IMR-90 (cell line): ENCODE measurements around the gene TMPRSS13. TPM values are rescaled to one million over a fixed set of nuclear protein-coding genes. Genes with fewer than 3 reads are reported as not detected.

ENCODE experiments used
- ATAC-seq: fragments of 200-7000 bp; cut with Tn5 transposase; 2 replicates; pipeline ENCODE4 v1.9.1; 2020; ENCODE audit warnings: low read depth, mild to moderate bottlenecking, moderate library complexity
- BruUV-seq: library from RNA; stranded (reverse); fragments of 400-500 nt; replicated peaks from 2 replicates; lab custom pipeline; 2021; lab: Mats Ljungman, UMichigan
- CTCF ChIA-PET: fragments of 300-600 bp; formaldehyde crosslinking; extraction: SDS; loops from one replicate; lab custom pipeline; 2021; ENCODE audit warnings: antibody characterized with exemption; lab: Yijun Ruan, JAX
- POLR2A ChIA-PET: fragments of 300-600 bp; sonication (Branson Sonifier 250); formaldehyde crosslinking; loops from one replicate; lab custom pipeline; 2022; ENCODE audit warnings: antibody characterized with exemption; ENCODE audit not compliant: unreplicated experiment; lab: Charles Lee
- DNase-seq: peaks from one replicate; pipeline ENCODE4 v3.0.0; 2013
- H2AFZ ChIP-seq: replicated peaks from 2 replicates; pipeline ENCODE3; 2013; ENCODE audit warnings: low read length, mild to moderate bottlenecking; ENCODE audit not compliant: poor library complexity
- H2AK5ac ChIP-seq: 2 replicates; pipeline ENCODE4 v1.6.1; 2013; ENCODE audit warnings: low read depth, low read length, inconsistent platforms
- H2AK9ac ChIP-seq: replicated peaks from 2 replicates; pipeline ENCODE3; 2013; ENCODE audit warnings: mild to moderate bottlenecking, low read depth, low read length, moderate library complexity; ENCODE audit not compliant: poor library complexity
- H2BK120ac ChIP-seq: 2 replicates; pipeline ENCODE4 v1.6.1; 2013; ENCODE audit warnings: low read depth, low read length, inconsistent platforms
- H2BK15ac ChIP-seq: 3 replicates; pipeline ENCODE4 v1.6.1; 2013; ENCODE audit warnings: low read depth, low read length, inconsistent platforms
- H2BK20ac ChIP-seq: 2 replicates; pipeline ENCODE4 v1.6.1; 2013; ENCODE audit warnings: low read depth, mild to moderate bottlenecking, inconsistent platforms, low read length, moderate library complexity
- H2BK5ac ChIP-seq: 2 replicates; pipeline ENCODE4 v1.6.1; 2013; ENCODE audit warnings: mild to moderate bottlenecking, low read depth, low read length, inconsistent platforms; ENCODE audit not compliant: poor library complexity, severe bottlenecking
- H3K14ac ChIP-seq: replicated peaks from 2 replicates; pipeline ENCODE4 v1.6.1; 2013; ENCODE audit warnings: low read depth, low read length, inconsistent platforms
- H3K18ac ChIP-seq: 2 replicates; pipeline ENCODE4 v1.6.1; 2013; ENCODE audit warnings: low read depth, low read length, control low read depth
- H3K23ac ChIP-seq: 2 replicates; pipeline ENCODE4 v1.6.1; 2013; ENCODE audit warnings: low read depth, low read length, inconsistent platforms
- H3K27ac ChIP-seq: 2 replicates; pipeline ENCODE4 v1.5.1; 2013; ENCODE audit warnings: mild to moderate bottlenecking, control low read depth, low read length; ENCODE audit not compliant: insufficient read depth
- H3K27me3 ChIP-seq: 2 replicates; pipeline ENCODE4 v1.6.1; 2013; ENCODE audit warnings: low read length; ENCODE audit not compliant: control insufficient read depth, insufficient read depth
- H3K36me3 ChIP-seq: 2 replicates; pipeline ENCODE4 v1.6.1; 2013; ENCODE audit warnings: low read length, mixed read lengths; ENCODE audit not compliant: control insufficient read depth, insufficient read depth
- H3K4ac ChIP-seq: 2 replicates; pipeline ENCODE4 v1.6.1; 2013; ENCODE audit warnings: low read depth, low read length, inconsistent platforms
- H3K4me1 ChIP-seq: 2 replicates; pipeline ENCODE4 v1.6.1; 2013; ENCODE audit warnings: low read length, mixed read lengths; ENCODE audit not compliant: control insufficient read depth, insufficient read depth
- H3K4me2 ChIP-seq: 2 replicates; pipeline ENCODE4 v1.6.1; 2013; ENCODE audit warnings: low read depth, mild to moderate bottlenecking, control low read depth, low read length, moderate library complexity
- H3K4me3 ChIP-seq: 2 replicates; pipeline ENCODE4 v1.5.1; 2013; ENCODE audit warnings: low read depth, mild to moderate bottlenecking, control low read depth, low read length, moderate library complexity; ENCODE audit not compliant: insufficient read depth
- H3K56ac ChIP-seq: 2 replicates; pipeline ENCODE4 v1.6.1; 2013; ENCODE audit warnings: low read length, inconsistent platforms; ENCODE audit not compliant: insufficient read depth; ENCODE audit errors: extremely low read depth
- H3K79me1 ChIP-seq, 2 experiments: 2 replicates each; pipeline ENCODE4 v1.6.1; 2013; ENCODE audit warnings: low read length in 2 of 2, inconsistent platforms in 1 of 2, low read depth in 1 of 2
- H3K9ac ChIP-seq: 2 replicates; pipeline ENCODE4 v1.6.1; 2013; ENCODE audit warnings: low read depth, low read length, control low read depth
- H3K9me1 ChIP-seq: 2 replicates; pipeline ENCODE4 v1.6.1; 2013; ENCODE audit warnings: low read length, inconsistent platforms; ENCODE audit not compliant: insufficient read depth
- H3K9me3 ChIP-seq: 2 replicates; pipeline ENCODE4 v1.6.1; 2013; ENCODE audit warnings: low read length; ENCODE audit not compliant: control insufficient read depth, insufficient read depth
- H4K20me1 ChIP-seq: 2 replicates; pipeline ENCODE4 v1.6.1; 2013; ENCODE audit warnings: low read length, inconsistent platforms; ENCODE audit not compliant: insufficient read depth
- H4K5ac ChIP-seq: 2 replicates; pipeline ENCODE4 v1.6.1; 2013; ENCODE audit warnings: mild to moderate bottlenecking, low read depth, low read length, control low read depth
- H4K8ac ChIP-seq, 2 experiments: 2 replicates each; pipeline ENCODE4 v1.6.1; 2013; ENCODE audit warnings: low read depth in 2 of 2, low read length in 2 of 2, control low read depth in 1 of 2, inconsistent platforms in 1 of 2
- H4K91ac ChIP-seq: 2 replicates; pipeline ENCODE4 v1.6.1; 2013; ENCODE audit warnings: low read depth, low read length, inconsistent platforms; ENCODE audit not compliant: insufficient read depth
- BHLHE40 ChIP-seq: fragments of 150-350 bp; IDR thresholded peaks from 2 replicates; pipeline ENCODE4 v1.6.1; 2016; ENCODE audit warnings: mild to moderate bottlenecking, low read depth, low read length
- CHD1 ChIP-seq: IDR thresholded peaks from 2 replicates; pipeline ENCODE4 v1.6.1; 2012; ENCODE audit warnings: low read depth, low read length, improper control_type of control experiment
- FOS ChIP-seq: fragments of 150-350 bp; IDR thresholded peaks from 2 replicates; pipeline ENCODE4 v1.6.1; 2016; ENCODE audit warnings: low read depth, low read length
- MAFK ChIP-seq: IDR thresholded peaks from 2 replicates; pipeline ENCODE4 v1.6.1; 2012; ENCODE audit warnings: low read depth, low read length, improper control_type of control experiment
- MXI1 ChIP-seq: IDR thresholded peaks from 2 replicates; pipeline ENCODE4 v1.6.1; 2012; ENCODE audit warnings: low read depth, mild to moderate bottlenecking, low read length, moderate library complexity, borderline replicate concordance
- NFE2L2 ChIP-seq: fragments of 150-350 bp; IDR thresholded peaks from 2 replicates; pipeline ENCODE4 v1.6.1; 2016; ENCODE audit warnings: low read depth, mild to moderate bottlenecking, low read length
- POLR2A ChIP-seq: IDR thresholded peaks from 2 replicates; pipeline ENCODE4 v1.6.1; 2012; ENCODE audit warnings: mild to moderate bottlenecking, low read depth, low read length
- RAD21 ChIP-seq: IDR thresholded peaks from 2 replicates; pipeline ENCODE4 v1.6.1; 2012; ENCODE audit warnings: low read length, improper control_type of control experiment
- RCOR1 ChIP-seq: IDR thresholded peaks from 2 replicates; pipeline ENCODE4 v1.6.1; 2012; ENCODE audit warnings: mild to moderate bottlenecking, low read length, improper control_type of control experiment; ENCODE audit not compliant: insufficient replicate concordance
- RFX5 ChIP-seq: IDR thresholded peaks from 2 replicates; pipeline ENCODE4 v1.8.0; 2012; ENCODE audit warnings: low read depth, mild to moderate bottlenecking, low read length, moderate library complexity
- WGBS, 2 experiments: methylation state at CpG; one replicate each; pipeline versions ENCODE4 v1.1.5 to v1.1.7; 2013; ENCODE audit warnings: missing lambda C conversion rate in 2 of 2; ENCODE audit not compliant: insufficient read length in 1 of 2; ENCODE audit errors: extremely low coverage in 2 of 2; 5-methylcytosine and 5-hydroxymethylcytosine counted together
- dilution Hi-C: fragments of 300-500 bp; cut with HindIII; formaldehyde crosslinking; loops from one replicate; pipeline ENCODE4 v1.14.3; 2018; ENCODE audit warnings: low sequenced_read_pairs; ENCODE audit not compliant: unreplicated experiment
- in situ Hi-C: fragments of 300-500 bp; cut with MboI; formaldehyde crosslinking; loops from 3 replicates; pipeline ENCODE4 v1.14.3; 2019; ENCODE audit warnings: low sequenced_read_pairs, inconsistent platforms, mixed read lengths
- intact Hi-C: fragments of 100-400 bp; cut with micrococcal nuclease; formaldehyde crosslinking; loops from 2 replicates; pipeline ENCODE4 v1.10.0; 2022
- polyA plus RNA-seq, 3 experiments: library from polyadenylated mRNA; depleted of rRNA; stranded (reverse); fragments of >200 nt; gene quantifications; 2 replicates each; pipeline ENCODE4 v1.2.3, GENCODE V29; 2012; ENCODE audit warnings: low replicate concordance in 1 of 3
- total RNA-seq: library from RNA; depleted of rRNA; stranded (reverse); fragments of >200 nt; gene quantifications from 2 replicates; pipeline ENCODE4 v1.2.3, GENCODE V29; 2012
- TF ChIP-seq, protein P1 (sequence below): fragments of 150-350 bp; IDR thresholded peaks from 2 replicates; pipeline ENCODE4 v1.6.1; 2017; ENCODE audit warnings: mild to moderate bottlenecking, antibody characterized with exemption, low read length, low read depth
- TF ChIP-seq, protein P2 (sequence below): conservative IDR thresholded peaks from 2 replicates; pipeline ENCODE4 v1.5.1; 2012; ENCODE audit warnings: mild to moderate bottlenecking, low read depth, low read length, improper control_type of control experiment
- TF ChIP-seq, protein P3 (sequence below): fragments of 150-350 bp; IDR thresholded peaks from 2 replicates; pipeline ENCODE4 v1.6.1; 2016; ENCODE audit warnings: low read depth, mild to moderate bottlenecking, low read length, moderate library complexity, borderline replicate concordance

TMPRSS13 gene
- total and polyA plus RNA-seq, 2 of the 4 experiments (the other 2 are of a cell fraction) = not detected

DNA sequence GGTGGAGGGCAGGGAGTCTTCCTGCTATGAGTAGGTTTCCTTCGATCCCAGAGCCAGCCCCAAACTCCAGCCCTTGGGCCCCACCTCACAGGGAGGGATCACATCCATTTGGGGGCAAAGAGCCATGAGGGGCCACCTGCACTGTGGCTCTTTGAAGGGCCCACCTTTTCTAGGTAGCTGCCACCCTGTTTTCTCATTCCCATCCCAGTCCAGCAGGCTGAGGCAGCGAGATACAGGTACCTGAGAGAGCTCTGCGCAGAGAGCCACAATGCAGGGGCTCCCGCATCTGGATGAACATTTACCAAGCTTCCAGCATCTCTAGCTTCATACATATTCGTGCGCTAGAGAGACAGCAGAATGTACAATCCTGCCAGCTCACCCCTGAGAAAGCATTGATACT, 69.1 kb downstream of the TMPRSS13 start:
- Histone ChIP-seq H3K4me1 (no peaks in the 10 kb centered on the region), H3K9me1 (no peaks in the 10 kb centered on the region), H4K8ac (no peak overlapping the region), H3K23ac (no peak overlapping the region), H3K9me3 (no peaks in the 10 kb centered on the region), H3K9ac (no peak overlapping the region), H3K27ac (no peak overlapping the region), H2AFZ (no peak overlapping the region), H3K36me3 (no peaks in the 10 kb centered on the region), H3K56ac (no peak overlapping the region), H3K4ac (no peak overlapping the region), H3K4me3 (no peak overlapping the region), H2BK20ac (no peak overlapping the region), H2BK120ac (no peak overlapping the region), H4K20me1 (no peaks in the 10 kb centered on the region), H4K91ac (no peak overlapping the region), H3K4me2 (no peak overlapping the region), H3K79me1 (no peaks in the 10 kb centered on the region), H3K14ac (no peak overlapping the region), H2BK5ac (no peak overlapping the region), H2AK5ac (no peak overlapping the region), H3K18ac (no peak overlapping the region), H2AK9ac (no peak overlapping the region), H4K5ac (no peak overlapping the region), H3K27me3 (peaks cover 8% of the 10 kb centered on the region), H2BK15ac (no peak overlapping the region)
- CTCF ChIA-PET = interaction anchor here (1.2 kb wide), 1 partner anchor 16 kb away, joined by 3 read pairs; no protein-coding TSS in a partner anchor
- dilution Hi-C loops = no loop called here
- intact Hi-C loops = no loop called here
- ATAC-seq (no peak), DNase-seq (no peak)
- WGBS, 2 experiments = 100% methylated on average over 2 of the region's 6 CpGs; no CpG with 5 or more reads in 1 of the 2 experiments
- POLR2A ChIA-PET = no interaction called here
- no TSS peak for BruUV-seq
- TF ChIP-seq, protein P1, sequence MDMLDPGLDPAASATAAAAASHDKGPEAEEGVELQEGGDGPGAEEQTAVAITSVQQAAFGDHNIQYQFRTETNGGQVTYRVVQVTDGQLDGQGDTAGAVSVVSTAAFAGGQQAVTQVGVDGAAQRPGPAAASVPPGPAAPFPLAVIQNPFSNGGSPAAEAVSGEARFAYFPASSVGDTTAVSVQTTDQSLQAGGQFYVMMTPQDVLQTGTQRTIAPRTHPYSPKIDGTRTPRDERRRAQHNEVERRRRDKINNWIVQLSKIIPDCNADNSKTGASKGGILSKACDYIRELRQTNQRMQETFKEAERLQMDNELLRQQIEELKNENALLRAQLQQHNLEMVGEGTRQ = no peak
- TF ChIP-seq RAD21 (no peak), RFX5 (no peak), NFE2L2 (no peak), MXI1 (no peak), MAFK (no peak), FOS (no peak), BHLHE40 (no peak), CHD1 (no peak), RCOR1 (no peak), POLR2A (no peak)
- TF ChIP-seq, protein P2, sequence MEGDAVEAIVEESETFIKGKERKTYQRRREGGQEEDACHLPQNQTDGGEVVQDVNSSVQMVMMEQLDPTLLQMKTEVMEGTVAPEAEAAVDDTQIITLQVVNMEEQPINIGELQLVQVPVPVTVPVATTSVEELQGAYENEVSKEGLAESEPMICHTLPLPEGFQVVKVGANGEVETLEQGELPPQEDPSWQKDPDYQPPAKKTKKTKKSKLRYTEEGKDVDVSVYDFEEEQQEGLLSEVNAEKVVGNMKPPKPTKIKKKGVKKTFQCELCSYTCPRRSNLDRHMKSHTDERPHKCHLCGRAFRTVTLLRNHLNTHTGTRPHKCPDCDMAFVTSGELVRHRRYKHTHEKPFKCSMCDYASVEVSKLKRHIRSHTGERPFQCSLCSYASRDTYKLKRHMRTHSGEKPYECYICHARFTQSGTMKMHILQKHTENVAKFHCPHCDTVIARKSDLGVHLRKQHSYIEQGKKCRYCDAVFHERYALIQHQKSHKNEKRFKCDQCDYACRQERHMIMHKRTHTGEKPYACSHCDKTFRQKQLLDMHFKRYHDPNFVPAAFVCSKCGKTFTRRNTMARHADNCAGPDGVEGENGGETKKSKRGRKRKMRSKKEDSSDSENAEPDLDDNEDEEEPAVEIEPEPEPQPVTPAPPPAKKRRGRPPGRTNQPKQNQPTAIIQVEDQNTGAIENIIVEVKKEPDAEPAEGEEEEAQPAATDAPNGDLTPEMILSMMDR = no peak
- TF ChIP-seq, protein P3, sequence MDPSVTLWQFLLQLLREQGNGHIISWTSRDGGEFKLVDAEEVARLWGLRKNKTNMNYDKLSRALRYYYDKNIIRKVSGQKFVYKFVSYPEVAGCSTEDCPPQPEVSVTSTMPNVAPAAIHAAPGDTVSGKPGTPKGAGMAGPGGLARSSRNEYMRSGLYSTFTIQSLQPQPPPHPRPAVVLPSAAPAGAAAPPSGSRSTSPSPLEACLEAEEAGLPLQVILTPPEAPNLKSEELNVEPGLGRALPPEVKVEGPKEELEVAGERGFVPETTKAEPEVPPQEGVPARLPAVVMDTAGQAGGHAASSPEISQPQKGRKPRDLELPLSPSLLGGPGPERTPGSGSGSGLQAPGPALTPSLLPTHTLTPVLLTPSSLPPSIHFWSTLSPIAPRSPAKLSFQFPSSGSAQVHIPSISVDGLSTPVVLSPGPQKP = no peak
- in situ Hi-C loops = no loop called here
